ENCODE data around the gene ZNF747. TPM values are rescaled to one million over a fixed set of nuclear protein-coding genes. Genes with fewer than 3 reads are reported as not detected.

Gene ZNF747
- total RNA-seq, 1 experiment from 2014 or later: 8.9 TPM

GRCh38 chr16:30515275-30515674 lies 19.4 kb downstream of the ZNF747 start:
- ATAC-seq (no peak), DNase-seq (no peak)
- H3K79me2 ChIP-seq (ENCODE audit: low read length): no peaks in the 10 kb centered on the region
- H3K9me3 ChIP-seq (ENCODE audit: low read length): no peaks in the 10 kb centered on the region
- H3K4me2 ChIP-seq (ENCODE audit: low read length): no peak overlapping the region
- no peaks in the 10 kb centered on the region for H3F3A ChIP-seq (ENCODE audit: low read length, unreplicated experiment)
- H4K20me1 ChIP-seq (ENCODE audit: low read length): no peaks in the 10 kb centered on the region
- no peaks in the 10 kb centered on the region for H3K4me1 ChIP-seq (ENCODE audit: insufficient read depth, low read length)
- H3K36me3 ChIP-seq (ENCODE audit: low read depth, low read length): no peaks in the 10 kb centered on the region
- intact Hi-C loops (cut with micrococcal nuclease): no loop called here
- ChIA-PET CTCF (no interaction called here), POLR2A (ENCODE audit: unreplicated experiment) (interaction anchor here (0.7 kb wide), 1 partner anchor 70 kb away, joined by 8 read pairs; the partner anchor contains the start of gene SEPHS2)
- no peak overlapping the region for H3K4me3 ChIP-seq (ENCODE audit: low read length)
- H3K9me2 ChIP-seq (replicated peaks; ENCODE audit: low read length): no peaks in the 10 kb centered on the region
- H3K9ac ChIP-seq (ENCODE audit: low read length): no peak overlapping the region
- no TSS peak for BruUV-seq (replicated peaks)
- H3K27me3 ChIP-seq (ENCODE audit: low read length): no peaks in the 10 kb centered on the region
- TF ChIP-seq EZH2phosphoT487 (IDR thresholded peaks at IDR 0.05; ENCODE audit: borderline replicate concordance, low read length) (no peak), EZH2 (IDR thresholded peaks at IDR 0.05; ENCODE audit: low read length, unreplicated experiment) (no peak), CTCF (conservative IDR thresholded peaks at IDR 0.05; ENCODE audit: low read depth, low read length) (no peak)
- H2AFZ ChIP-seq (ENCODE audit: low read length): no peak overlapping the region
- no peak overlapping the region for H3K27ac ChIP-seq (ENCODE audit: low read length)

GRCh38 chr16:30511509-30511908 lies 23.1 kb downstream of the ZNF747 start:
- Histone ChIP-seq H3K9me3 (ENCODE audit: low read length) (no peaks in the 10 kb centered on the region), H4K20me1 (ENCODE audit: low read length) (no peaks in the 10 kb centered on the region), H3K27ac (ENCODE audit: low read length) (no peak overlapping the region), H3K36me3 (ENCODE audit: low read depth, low read length) (no peaks in the 10 kb centered on the region), H2AFZ (ENCODE audit: low read length) (no peak overlapping the region), H3K27me3 (ENCODE audit: low read length) (no peaks in the 10 kb centered on the region), H3K9ac (ENCODE audit: low read length) (no peak overlapping the region), H3K9me2 (replicated peaks; ENCODE audit: low read length) (no peaks in the 10 kb centered on the region), H3K4me1 (ENCODE audit: insufficient read depth, low read length) (no peaks in the 10 kb centered on the region), H3K79me2 (ENCODE audit: low read length) (no peaks in the 10 kb centered on the region), H3F3A (ENCODE audit: low read length, unreplicated experiment) (no peaks in the 10 kb centered on the region), H3K4me2 (ENCODE audit: low read length) (no peak overlapping the region), H3K4me3 (ENCODE audit: low read length) (no peak overlapping the region)
- TF ChIP-seq EZH2 (IDR thresholded peaks at IDR 0.05; ENCODE audit: low read length, unreplicated experiment): no peak
- no peak for TF ChIP-seq EZH2phosphoT487 (IDR thresholded peaks at IDR 0.05; ENCODE audit: borderline replicate concordance, low read length)
- no peak for TF ChIP-seq CTCF (conservative IDR thresholded peaks at IDR 0.05; ENCODE audit: low read depth, low read length)
- no TSS peak for BruUV-seq (replicated peaks)
- ChIA-PET POLR2A (ENCODE audit: unreplicated experiment) (no interaction called here), CTCF (interaction anchor here (0.6 kb wide), 1 partner anchor 54 kb away, joined by 4 read pairs; no protein-coding TSS in a partner anchor)
- DNase-seq (no peak), ATAC-seq (no peak)
- intact Hi-C loops (cut with micrococcal nuclease): no loop called here

- Histone ChIP-seq H3K27me3 (ENCODE audit: low read length) (no peaks in the 10 kb centered on the region), H3K9me2 (replicated peaks; ENCODE audit: low read length) (no peaks in the 10 kb centered on the region), H4K20me1 (ENCODE audit: low read length) (no peaks in the 10 kb centered on the region), H2AFZ (ENCODE audit: low read length) (no peak overlapping the region), H3K4me1 (ENCODE audit: insufficient read depth, low read length) (no peaks in the 10 kb centered on the region), H3K4me2 (ENCODE audit: low read length) (no peak overlapping the region), H3K36me3 (ENCODE audit: low read depth, low read length) (no peaks in the 10 kb centered on the region), H3K27ac (ENCODE audit: low read length) (no peak overlapping the region), H3K9me3 (ENCODE audit: low read length) (no peaks in the 10 kb centered on the region), H3K79me2 (ENCODE audit: low read length) (no peaks in the 10 kb centered on the region), H3K9ac (ENCODE audit: low read length) (no peak overlapping the region), H3K4me3 (ENCODE audit: low read length) (no peak overlapping the region), H3F3A (ENCODE audit: low read length, unreplicated experiment) (no peaks in the 10 kb centered on the region)
- no peak for DNase-seq
- BruUV-seq (replicated peaks): no TSS peak
- ChIA-PET CTCF (no interaction called here), POLR2A (ENCODE audit: unreplicated experiment) (no interaction called here)
- ATAC-seq: no peak
- TF ChIP-seq EZH2phosphoT487 (IDR thresholded peaks at IDR 0.05; ENCODE audit: borderline replicate concordance, low read length) (no peak), EZH2 (IDR thresholded peaks at IDR 0.05; ENCODE audit: low read length, unreplicated experiment) (no peak), CTCF (conservative IDR thresholded peaks at IDR 0.05; ENCODE audit: low read depth, low read length) (no peak)
- intact Hi-C loops (cut with micrococcal nuclease): no loop called here
Measured at GRCh38 chr16:30510376-30510938, 24.2 kb downstream of the ZNF747 start.
